NCI-H128 (cell line): ENCODE measurements around the gene NEO1.
"Not testable (repeated sequence)": the region's sequence is repeated elsewhere in the genome, so short reads cannot be mapped to it uniquely, and the experiment has no call there.

Experiments used
- DNase-seq: peaks from one replicate; lab custom pipeline; 2025; ENCODE audit not compliant: unreplicated experiment; lab: John Stamatoyannopoulos, UW

Gene NEO1

GRCh38 chr15:73195166-73195565, 142.9 kb downstream of the NEO1 start:
- no peak for DNase-seq

- DNase-seq = no peak
Measured at GRCh38 chr15:73196113-73196512, 143.8 kb downstream of the NEO1 start.

- DNase-seq = no peak
Measured at GRCh38 chr15:73200339-73200738, 148.1 kb downstream of the NEO1 start.

GRCh38 chr15:73210630-73211029, 158.4 kb downstream of the NEO1 start:
- DNase-seq = no peak

DNA sequence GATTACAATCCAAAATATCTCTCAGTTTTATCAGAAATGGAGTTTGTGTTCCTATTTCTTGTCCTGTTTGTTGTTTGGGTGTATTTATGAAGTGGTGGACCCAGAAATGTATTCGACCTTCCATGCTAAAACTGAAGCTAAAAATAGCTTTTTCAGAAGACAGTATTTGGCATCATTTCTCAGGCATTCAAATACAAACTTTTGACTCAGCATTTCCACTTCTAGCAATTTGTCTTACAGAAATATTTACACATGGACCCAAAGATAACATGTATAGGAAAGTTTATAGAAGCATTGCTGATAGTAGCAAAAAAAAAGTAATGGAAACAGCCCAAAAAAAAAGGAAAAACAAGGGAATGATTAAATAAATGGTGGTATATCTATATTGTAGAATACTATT, 160.2 kb downstream of the NEO1 start:
- DNase-seq = no peak

DNA sequence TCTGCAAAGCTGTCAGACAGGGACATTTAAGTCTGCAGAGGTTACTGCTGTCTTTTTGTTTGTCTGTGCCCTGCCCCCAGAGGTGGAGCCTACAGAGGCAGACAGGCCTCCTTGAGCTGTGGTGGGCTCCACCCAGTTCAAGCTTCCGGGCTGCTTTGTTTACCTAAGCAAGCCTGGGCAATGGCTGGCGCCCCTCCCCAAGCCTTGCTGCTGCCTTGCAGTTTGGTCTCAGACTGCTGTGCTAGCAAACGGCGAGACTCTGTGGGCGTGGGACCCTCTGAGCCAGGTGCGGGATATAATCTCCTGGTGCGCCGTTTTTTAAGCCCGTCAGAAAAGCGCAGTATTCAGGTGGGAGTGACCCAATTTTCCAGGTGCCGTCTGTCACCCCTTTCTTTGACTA, 169.2 kb downstream of the NEO1 start:
- not testable (repeated sequence) for DNase-seq

- DNase-seq = no peak
Measured at GRCh38 chr15:73225358-73226015, 173.2 kb downstream of the NEO1 start.

GRCh38 chr15:73226093-73226814, 174.0 kb downstream of the NEO1 start:
- DNase-seq = no peak

DNA sequence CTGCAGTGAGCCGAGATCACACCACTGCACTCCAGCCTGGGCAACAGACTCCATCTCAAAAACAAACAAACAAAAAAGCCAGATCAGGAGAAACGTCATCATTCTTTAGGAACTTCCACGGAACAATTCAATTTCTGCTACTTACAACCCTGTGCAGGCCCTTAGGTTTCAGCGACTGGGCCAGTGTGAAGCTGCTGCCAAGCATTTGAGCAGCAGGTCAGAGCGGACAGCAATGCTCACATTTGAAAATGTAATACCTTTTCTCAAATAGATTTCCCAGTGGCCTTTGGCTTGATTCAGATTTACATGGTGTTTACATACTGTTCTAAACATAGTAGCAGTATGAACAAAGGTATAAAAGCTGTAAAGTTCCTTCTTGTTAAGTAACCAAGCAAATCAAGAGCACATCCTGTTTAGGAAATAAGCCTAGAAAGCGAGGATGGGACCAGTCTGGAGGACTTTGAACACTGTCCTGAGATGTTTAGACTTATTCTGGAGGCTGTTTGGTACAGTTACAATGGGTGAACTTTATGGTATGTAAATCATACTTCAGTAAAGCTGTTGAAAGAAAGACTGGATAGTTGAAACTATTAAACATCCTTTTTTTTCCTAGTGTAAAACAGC, 175.3 kb downstream of the NEO1 start:
- DNase-seq = no peak

DNA sequence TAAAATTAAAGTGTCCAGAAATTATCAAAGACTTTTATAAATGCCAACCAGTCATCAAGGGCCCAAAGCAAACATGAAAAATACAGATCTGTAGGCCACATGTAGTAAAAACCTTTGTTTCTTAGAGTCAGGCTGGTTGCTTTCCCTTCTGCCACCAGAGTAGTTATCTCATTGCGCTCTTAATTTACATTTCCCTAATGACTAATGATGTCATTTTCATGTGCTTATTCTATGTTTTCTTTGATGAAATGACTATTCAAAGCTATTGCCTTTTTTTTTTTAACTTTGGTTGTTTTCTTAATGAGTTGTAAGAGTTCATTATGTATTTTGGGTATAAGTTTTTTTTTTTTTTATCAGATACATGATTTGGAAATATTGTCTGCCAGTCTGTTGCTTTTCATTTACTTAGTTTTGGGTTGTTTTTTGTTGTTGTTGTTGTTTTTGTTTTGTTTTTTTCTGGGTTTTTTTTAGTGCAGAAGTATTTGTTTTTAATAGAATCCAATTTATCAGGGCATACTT, 175.9 kb downstream of the NEO1 start:
- DNase-seq = no peak

DNA sequence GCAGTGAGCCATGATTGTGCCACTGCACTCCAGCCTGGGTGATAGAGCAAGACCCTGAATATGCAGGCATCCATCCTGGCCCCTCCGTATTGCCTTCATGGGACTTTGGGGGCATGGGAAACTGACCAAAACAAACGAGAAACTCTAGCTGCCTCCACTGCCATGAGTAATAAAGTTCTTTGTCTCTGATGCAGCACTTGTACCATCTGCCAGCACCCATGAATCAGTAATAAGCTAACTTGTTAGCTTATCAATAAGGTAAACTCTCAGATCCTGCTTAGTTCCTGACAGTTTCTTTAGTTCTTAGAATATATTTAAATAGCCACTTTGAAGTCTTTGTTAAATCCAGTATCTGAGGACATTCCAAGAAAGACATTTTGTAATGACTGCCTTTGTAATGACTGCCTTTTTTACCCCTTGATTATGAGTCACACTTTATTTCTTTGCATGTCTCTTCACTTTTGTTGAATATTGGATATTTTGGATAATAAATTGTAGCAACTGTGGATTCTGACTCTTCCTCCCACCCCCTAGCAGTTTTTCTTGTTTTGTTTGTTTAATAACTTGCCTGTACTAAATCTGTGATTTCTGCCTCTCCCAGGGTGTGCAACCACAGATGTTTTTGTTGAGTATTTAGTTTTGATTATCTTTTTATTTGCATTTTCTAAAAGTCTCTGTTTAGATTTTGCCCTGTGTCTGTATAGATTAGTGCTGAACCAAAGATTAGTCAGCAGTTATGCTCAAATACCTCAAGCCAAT, 179.6 kb downstream of the NEO1 start:
- DNase-seq = no peak

- no peak for DNase-seq
Measured at GRCh38 chr15:73232776-73233175, 180.5 kb downstream of the NEO1 start.

DNA sequence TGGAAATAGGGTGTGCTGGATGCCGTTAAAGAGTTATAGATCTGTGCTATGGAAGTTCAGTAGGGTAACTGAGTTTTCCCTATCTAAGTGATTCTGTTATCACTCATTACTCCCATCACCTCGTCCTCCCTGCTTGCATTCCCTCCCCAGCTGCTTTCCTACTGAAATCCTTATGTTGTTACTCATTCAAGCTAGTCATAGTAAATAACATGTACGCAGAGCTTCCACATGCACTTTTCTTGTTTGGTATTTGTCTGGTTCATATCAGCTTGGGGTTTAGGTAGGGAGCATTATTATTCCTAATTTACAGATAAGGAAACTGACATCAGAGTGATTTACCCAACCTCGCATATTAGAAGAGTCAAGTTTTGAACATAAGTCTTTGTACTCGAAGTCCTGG, 181.4 kb downstream of the NEO1 start:
- DNase-seq = no peak

GRCh38 chr15:73237910-73238309, 185.6 kb downstream of the NEO1 start:
- DNase-seq = no peak

DNA sequence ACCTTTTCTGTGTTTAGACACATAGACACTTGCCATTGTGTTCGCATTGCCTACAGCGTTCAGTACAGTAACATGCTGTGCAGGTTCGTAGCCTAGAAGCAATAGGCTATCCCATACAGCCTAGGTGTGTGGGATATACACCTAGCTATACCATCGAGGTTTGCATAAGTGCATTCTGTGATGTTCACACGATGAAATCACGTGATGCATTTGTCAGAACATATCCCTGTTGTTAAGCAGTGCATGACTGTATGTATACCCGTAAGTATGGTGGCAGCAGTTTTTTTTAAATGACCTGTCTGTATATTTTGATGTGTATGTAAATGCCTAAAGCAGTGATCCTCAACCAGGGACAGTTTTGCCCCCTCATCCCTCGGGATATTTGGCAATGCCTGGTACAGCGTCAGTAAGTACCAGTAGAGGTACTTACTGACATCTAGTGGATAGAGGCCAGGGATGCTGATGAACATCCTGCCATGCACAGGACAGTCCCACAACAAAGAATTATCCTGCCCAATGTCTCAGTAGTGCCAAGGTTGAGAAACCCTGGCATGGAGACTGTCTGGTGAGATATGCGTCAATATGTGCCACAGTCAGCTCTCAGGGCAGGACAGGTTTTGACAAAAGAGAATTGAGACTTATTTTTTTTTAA, 187.4 kb downstream of the NEO1 start:
- no peak for DNase-seq

- DNase-seq = peak; percentile 4
Measured at GRCh38 chr15:73240866-73241499, 188.7 kb downstream of the NEO1 start.

DNA sequence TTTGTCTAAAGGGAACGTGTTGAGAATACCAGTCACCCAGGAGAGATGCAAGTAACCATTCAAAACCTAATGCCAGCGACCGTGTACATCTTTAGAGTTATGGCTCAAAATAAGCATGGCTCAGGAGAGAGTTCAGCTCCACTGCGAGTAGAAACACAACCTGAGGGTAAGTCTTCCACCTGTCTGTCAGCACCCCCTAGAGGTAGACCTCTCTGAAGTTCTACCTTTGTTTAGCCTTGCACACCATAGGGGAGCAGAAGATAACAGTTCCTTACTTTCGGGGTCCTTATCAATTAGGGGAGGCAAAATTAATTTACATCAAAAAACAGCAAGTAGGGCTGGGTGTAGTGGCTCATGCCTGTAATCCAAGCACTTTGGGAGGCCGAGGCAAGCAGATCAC, 192.1 kb downstream of the NEO1 start:
- no peak for DNase-seq

DNA sequence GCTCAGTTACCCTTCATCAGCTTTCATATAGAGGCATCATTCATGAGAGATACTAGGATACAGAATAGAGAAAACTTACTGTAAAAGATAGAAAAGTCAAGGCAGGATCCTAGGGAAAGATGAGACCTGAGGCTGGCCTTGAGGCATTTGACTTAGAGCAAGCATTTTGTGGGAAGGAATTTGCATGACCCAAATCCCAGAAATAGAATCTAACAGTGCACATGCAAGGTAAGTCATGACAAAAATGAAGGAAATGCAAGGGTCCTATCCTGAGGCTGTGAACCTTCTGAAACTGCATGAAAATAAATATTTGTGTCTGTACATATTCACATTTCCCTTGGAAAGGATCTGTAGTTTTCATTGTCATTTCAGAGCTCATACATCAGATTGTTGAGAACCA, 194.2 kb downstream of the NEO1 start:
- no peak for DNase-seq

- DNase-seq = no peak
Measured at GRCh38 chr15:73246898-73247297, 194.6 kb downstream of the NEO1 start.

DNA sequence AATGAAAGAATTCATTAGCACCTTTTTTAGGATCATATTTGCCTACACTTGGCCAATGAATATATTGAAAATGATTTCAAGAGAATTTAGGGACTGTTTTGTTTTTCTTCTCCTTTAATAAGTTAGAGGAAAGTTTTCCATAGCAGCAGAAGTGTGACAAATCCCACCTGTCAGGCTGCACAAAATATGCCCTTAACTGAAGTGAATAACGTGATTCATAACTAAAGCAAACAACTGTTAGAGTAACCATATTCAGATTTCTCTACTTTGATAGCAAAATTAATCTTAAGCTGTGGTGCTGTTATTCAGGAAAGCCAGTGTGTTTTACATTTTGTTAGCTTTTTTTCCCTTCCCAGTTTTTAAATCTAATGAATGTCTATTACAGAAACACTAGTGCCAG, 195.1 kb downstream of the NEO1 start:
- no peak for DNase-seq
